Stimulated activated CD4-positive, alpha-beta T cell treated with anti-CD3 and anti-CD28 coated beads, Interleukin-15, amount 100 ng/mL, for 48 hours (primary cell): Measurements from ENCODE around the gene PLAAT3.
A peak's percentile ranks its signal among the peaks of the same experiment; 100 is the strongest.
"Not testable (repeated sequence)": the region's sequence is repeated elsewhere in the genome, so short reads cannot be mapped to it uniquely, and the experiment has no call there.

Experiments used
- DNase-seq, 2 donors: peaks; one replicate each; pipeline ENCODE4 v3.0.0-alpha.2; 2020; ENCODE audit warnings: low read depth in 2 of 2

Gene PLAAT3

GRCh38 chr11:63614136-63614671 is at the start of gene PLAAT3:
Gene PLAAT3 (minus strand): TSS chr11:63614433. CDS start chr11:63614014, 419 bp downstream.
- no peak for DNase-seq

- no peak for DNase-seq
Observed at GRCh38 chr11:63663809-63664208, 49.6 kb upstream of the PLAAT3 start.

GRCh38 chr11:63660972-63661371 is 46.7 kb upstream of the PLAAT3 start:
- DNase-seq: no peak

GRCh38 chr11:63652671-63653070 is 38.4 kb upstream of the PLAAT3 start:
- DNase-seq: no peak

- DNase-seq: no peak
Observed at GRCh38 chr11:63643205-63643604, 29.0 kb upstream of the PLAAT3 start.

- DNase-seq: no peak
Observed at GRCh38 chr11:63641727-63642126, 27.5 kb upstream of the PLAAT3 start.

- DNase-seq: no peak
Observed at GRCh38 chr11:63639199-63639832, 25.1 kb upstream of the PLAAT3 start.

DNA sequence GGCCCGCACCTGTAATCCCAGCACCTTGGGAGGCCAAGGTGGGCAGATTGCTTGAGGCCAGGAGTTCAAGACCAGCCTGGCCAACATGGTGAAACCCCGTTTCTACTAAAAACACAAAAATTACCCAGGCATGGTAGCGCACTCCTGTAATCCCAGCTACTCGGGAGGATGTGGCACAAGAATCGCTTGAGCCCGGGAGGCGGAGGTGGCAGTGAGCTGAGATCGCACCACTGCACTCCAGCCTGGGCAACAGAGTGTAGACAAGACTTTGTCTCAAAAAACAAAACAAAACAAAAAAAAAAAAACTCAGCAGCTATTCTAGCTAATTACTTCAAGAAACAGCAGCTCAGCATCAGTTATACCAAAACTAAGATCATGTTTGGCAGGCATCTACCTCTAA is 24.2 kb upstream of the PLAAT3 start:
- DNase-seq: not testable (repeated sequence)

- peak; percentile 50 to 52 for DNase-seq
Observed at GRCh38 chr11:63635762-63636465, 21.7 kb upstream of the PLAAT3 start.

GRCh38 chr11:63629426-63629825 is 15.2 kb upstream of the PLAAT3 start:
- DNase-seq: no peak

GRCh38 chr11:63623513-63624140 is 9.4 kb upstream of the PLAAT3 start:
- DNase-seq: no peak

GRCh38 chr11:63622323-63622722 is 8.1 kb upstream of the PLAAT3 start:
- no peak for DNase-seq

GRCh38 chr11:63621071-63621470 is 6.8 kb upstream of the PLAAT3 start:
- no peak for DNase-seq

DNA sequence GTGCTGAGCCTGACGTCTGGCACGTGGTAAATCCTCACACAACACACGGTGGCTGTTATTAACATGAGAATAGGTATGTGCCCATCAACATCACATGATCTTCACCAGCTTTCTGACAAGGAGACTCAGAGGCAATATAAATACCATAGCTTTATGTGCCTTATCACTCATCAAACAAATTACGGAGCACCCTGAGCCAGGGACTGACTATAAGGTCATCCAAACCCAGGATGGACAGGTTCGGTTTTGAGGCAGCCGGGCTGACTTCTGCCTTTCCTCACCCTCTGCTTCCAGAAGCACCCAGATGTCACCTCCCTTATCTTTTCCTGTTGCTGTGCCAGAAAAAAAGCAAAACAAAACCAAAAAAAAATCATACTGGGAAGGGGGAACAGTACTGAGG is 5.7 kb upstream of the PLAAT3 start:
- DNase-seq: no peak

- DNase-seq: not testable (repeated sequence)
Observed at GRCh38 chr11:63617686-63618085, 3.5 kb upstream of the PLAAT3 start.

- no peak for DNase-seq
Observed at GRCh38 chr11:63616953-63617352, 2.7 kb upstream of the PLAAT3 start.

DNA sequence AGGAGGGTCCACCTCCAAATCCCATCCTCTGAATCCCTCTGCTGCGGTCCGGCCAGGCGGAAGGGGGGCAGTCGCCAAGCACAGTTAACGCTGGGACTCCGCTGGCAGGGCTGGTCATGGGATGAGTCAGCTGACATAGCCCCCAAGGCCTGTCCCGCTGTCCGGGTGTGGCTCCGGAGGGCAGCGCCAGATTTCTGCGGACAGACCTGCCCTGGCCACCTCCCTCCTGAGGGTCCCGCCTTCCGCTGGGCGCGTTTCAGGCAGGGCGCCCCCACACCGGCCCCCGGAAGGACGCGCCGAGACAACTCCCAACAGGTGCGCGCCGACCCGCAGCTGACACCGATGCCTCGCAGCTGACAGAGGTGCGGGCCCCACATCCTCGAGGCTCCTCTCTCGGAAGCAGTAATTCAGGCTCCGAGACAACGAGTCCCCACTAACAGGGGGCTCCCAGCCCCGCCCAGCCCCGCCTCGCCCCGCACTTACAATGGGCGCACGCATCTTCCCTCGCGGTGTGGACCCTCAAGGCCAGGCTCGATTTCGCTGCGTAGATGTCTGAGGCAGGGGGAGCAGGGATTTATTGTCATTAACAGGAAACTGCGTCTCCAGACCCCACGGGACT is 607 bp downstream of the PLAAT3 start:
- DNase-seq: no peak

DNA sequence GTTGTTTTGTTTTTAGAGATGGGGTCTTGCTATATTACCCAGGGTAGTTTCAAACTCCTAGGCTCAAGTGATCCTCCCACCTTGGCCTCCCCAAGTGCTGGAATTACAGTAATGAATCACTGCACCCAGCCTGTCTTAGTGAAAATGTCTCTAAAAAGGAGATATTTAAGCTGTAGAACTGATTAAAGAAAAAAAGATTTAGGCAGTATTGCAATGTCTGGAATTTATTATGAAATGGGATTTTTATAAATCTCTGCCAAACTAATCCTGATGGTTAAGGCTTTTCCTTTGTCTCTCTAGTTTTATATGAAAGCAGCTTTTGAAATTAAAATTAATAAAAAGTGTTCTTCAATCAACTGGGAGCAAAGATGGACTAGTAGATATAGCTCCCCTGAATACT is 2.1 kb downstream of the PLAAT3 start:
- DNase-seq: no peak

DNA sequence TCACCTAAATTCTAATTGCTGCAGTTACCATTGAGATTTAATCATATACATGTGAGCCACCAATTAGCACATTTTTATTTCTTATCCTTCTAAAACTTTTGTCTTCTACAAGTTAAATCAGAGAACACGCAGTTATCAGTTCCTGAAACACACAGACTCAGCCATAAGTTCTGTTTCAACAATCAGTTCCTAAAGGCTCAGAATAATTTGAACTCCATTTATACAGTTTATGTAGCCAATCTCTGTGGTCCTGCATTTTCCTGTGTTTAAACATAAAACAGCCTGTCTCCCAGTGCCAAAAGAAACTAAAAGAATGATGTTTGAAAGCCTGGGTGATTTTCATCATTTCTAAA is 2.9 kb downstream of the PLAAT3 start:
- DNase-seq: no peak

GRCh38 chr11:63610604-63611394 is 3.4 kb downstream of the PLAAT3 start:
- no peak for DNase-seq

DNA sequence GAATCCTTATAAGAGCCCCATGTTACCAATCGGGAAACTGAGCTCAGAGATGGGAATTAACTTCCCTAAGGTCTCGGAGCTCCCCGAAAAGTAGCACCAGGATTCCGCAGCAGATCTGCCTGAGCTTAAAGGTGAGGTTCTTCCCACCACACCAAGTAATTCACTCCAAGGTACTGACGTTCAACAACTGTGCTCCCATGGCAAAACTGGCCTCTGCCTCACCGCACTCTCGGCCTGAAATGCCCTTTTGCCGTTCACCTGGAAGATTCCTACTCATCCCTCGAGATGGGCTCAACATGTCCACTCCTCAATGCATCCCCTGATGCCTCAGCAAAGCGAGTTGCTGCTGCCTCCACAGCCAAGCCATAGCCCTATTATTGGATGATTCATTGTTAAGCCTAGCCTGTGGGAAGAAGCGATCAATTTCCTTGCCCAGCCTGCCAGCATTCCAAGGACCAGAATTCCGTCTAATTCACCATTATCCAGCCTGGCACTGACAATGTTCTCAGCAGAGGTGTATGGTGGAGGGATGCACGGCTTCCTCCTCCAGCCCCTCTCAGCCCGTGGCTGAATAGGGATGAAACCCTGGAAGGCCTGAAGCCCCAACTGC is 4.2 kb downstream of the PLAAT3 start:
- no peak for DNase-seq
